Chondrocyte (in vitro differentiated cells): ENCODE measurements around the gene MYOM1. TPM values are rescaled to one million over a fixed set of nuclear protein-coding genes. Genes with fewer than 3 reads are reported as not detected.

ENCODE experiments used
- DNase-seq: peaks from one replicate; pipeline ENCODE4 v3.0.0; 2021; ENCODE audit warnings: mixed read lengths, low spot score
- H3K27ac Mint-ChIP-seq: one replicate; pipeline ENCODE4 v1.8.0; 2021; ENCODE audit warnings: mild to moderate bottlenecking, moderate library complexity, mixed read lengths; ENCODE audit not compliant: unreplicated experiment
- H3K27me3 Mint-ChIP-seq: 2 replicates; pipeline ENCODE4 v1.8.0; 2021; ENCODE audit warnings: low read depth, mixed read lengths
- H3K36me3 Mint-ChIP-seq: 2 replicates; pipeline ENCODE4 v1.8.0; 2021; ENCODE audit warnings: low read depth, mixed read lengths
- H3K4me1 Mint-ChIP-seq: 2 replicates; pipeline ENCODE4 v1.8.0; 2021; ENCODE audit warnings: low read depth, mild to moderate bottlenecking, mixed read lengths
- H3K4me3 Mint-ChIP-seq: one replicate; pipeline ENCODE4 v1.8.0; 2021; ENCODE audit warnings: mild to moderate bottlenecking, moderate library complexity, mixed read lengths; ENCODE audit not compliant: unreplicated experiment
- H3K9me3 Mint-ChIP-seq: 2 replicates; pipeline ENCODE4 v1.8.0; 2021; ENCODE audit warnings: low read depth, mixed read lengths
- CTCF ChIP-seq: fragments of 200-600 bp; sonication (generic); IDR thresholded peaks from 2 replicates; pipeline ENCODE4 v1.5.0; 2021; ENCODE audit warnings: antibody characterized with exemption, mild to moderate bottlenecking, moderate library complexity
- long read RNA-seq: library from polyadenylated mRNA; stranded (forward); transcript quantifications from one replicate; pipeline ENCODE4 v2.0.0, GENCODE V29; 2021
- total RNA-seq: library from RNA; stranded (reverse); gene quantifications from 3 replicates; pipeline ENCODE4 v1.2.1, GENCODE V29; 2021

MYOM1 gene
- 1.2 to 1.5 TPM (median 1.5 TPM) in 3 replicates for total RNA-seq
- long read RNA-seq, partial matches to known transcripts, result 1 of 2 reads
- long read RNA-seq, other reads (novel, unspliced or antisense), result 1 of 2 reads

DNA sequence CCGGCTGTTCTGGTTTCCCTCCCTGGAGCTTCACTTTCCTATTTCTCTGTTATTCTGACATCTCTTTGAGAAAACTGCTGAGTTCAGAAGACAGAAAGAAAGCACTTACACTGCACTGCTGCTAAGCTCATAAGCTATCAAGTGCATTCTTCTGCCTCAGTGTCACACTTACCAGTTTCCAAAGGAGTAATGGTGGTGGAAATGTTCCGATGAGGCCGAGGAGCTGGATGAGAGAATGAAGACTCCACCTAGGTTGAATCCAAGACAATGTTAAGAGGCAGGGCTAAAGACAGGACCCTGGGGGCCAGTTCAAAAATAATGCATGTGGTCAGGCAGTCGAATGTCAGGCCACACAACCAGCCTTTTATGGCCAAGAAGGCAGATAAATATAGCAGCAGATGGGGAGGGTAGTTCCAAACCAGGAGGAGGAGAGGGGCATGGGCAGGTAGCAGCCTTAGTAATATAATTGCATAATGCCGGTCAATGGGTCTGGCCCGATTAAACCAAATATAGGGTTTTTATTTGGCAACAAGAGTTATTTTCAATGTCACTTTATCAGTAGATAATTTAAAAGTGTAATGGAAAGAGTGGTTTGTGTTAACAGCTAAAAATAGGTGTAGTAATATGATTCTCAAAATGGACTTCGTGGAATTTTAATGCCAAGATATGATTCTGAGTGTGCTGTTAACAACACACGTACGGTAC is at the start of gene MYOM1:
MYOM1 (minus strand) TSS at position 338 of the 705 bp plus-strand sequence. CDS start 4,745 bp downstream, outside the sequence.
- Mint-ChIP-seq H3K27me3 (no peaks in the 10 kb centered on the region), H3K27ac (peak within 1 kb of the TSS; percentile 88), H3K9me3 (peaks cover 5% of the 10 kb centered on the region), H3K4me3 (peak within 1 kb of the TSS; percentile 48), H3K36me3 (no peaks in the 10 kb centered on the region), H3K4me1 (peaks cover 34% of the 10 kb centered on the region)
- no peak for DNase-seq
- TF ChIP-seq CTCF, result no peak

GRCh38 chr18:3269241-3269913 is 49.6 kb upstream of the MYOM1 start:
- no peak for DNase-seq
- H3K27me3 Mint-ChIP-seq, result no peaks in the 10 kb centered on the region
- peaks cover 81% of the 10 kb centered on the region for H3K4me1 Mint-ChIP-seq
- H3K9me3 Mint-ChIP-seq, result no peaks in the 10 kb centered on the region
- peaks cover 8% of the 10 kb centered on the region for H3K36me3 Mint-ChIP-seq
- peak overlapping the region; percentile 74 for H3K27ac Mint-ChIP-seq
- TF ChIP-seq CTCF, result no peak
- no peak overlapping the region for H3K4me3 Mint-ChIP-seq

- no peaks in the 10 kb centered on the region for H3K9me3 Mint-ChIP-seq
- no peak for DNase-seq
- H3K4me3 Mint-ChIP-seq, result no peak overlapping the region
- H3K4me1 Mint-ChIP-seq, result peaks cover 89% of the 10 kb centered on the region
- H3K27ac Mint-ChIP-seq, result no peak overlapping the region
- TF ChIP-seq CTCF, result no peak
- peaks cover 4% of the 10 kb centered on the region for H3K36me3 Mint-ChIP-seq
- H3K27me3 Mint-ChIP-seq, result no peaks in the 10 kb centered on the region
Observed at GRCh38 chr18:3268306-3268705, 48.5 kb upstream of the MYOM1 start.

DNA sequence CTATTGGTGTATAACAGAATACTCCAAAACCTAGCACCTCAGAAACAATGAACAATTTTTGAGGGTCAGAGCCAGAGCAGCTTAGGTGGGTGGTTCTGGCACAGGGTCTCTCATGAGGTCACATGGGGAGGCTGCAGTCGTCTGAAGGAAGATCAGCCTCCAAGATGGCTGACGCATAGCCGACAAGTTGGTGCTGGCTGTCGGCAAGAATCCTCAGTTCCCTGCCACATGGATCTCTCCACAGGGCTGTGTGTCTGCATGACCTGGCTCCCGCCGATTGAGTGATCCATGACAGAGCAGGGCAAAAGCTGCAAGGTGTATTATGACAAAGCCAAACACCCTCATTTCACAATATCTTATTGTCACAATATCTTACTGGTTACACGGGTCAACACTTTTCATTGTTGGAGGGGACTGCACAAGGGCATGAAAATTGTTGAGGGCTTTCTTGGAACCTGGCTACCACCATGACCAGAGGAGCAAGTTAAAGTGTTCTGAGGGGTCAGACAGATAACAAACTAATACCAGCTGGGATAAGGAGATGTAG is 46.4 kb upstream of the MYOM1 start:
- no peak for TF ChIP-seq CTCF
- no peaks in the 10 kb centered on the region for H3K27me3 Mint-ChIP-seq
- no peak for DNase-seq
- H3K4me3 Mint-ChIP-seq, result no peak overlapping the region
- no peaks in the 10 kb centered on the region for H3K9me3 Mint-ChIP-seq
- no peaks in the 10 kb centered on the region for H3K36me3 Mint-ChIP-seq
- H3K4me1 Mint-ChIP-seq, result peaks cover 79% of the 10 kb centered on the region
- H3K27ac Mint-ChIP-seq, result peak overlapping the region; percentile 42

DNA sequence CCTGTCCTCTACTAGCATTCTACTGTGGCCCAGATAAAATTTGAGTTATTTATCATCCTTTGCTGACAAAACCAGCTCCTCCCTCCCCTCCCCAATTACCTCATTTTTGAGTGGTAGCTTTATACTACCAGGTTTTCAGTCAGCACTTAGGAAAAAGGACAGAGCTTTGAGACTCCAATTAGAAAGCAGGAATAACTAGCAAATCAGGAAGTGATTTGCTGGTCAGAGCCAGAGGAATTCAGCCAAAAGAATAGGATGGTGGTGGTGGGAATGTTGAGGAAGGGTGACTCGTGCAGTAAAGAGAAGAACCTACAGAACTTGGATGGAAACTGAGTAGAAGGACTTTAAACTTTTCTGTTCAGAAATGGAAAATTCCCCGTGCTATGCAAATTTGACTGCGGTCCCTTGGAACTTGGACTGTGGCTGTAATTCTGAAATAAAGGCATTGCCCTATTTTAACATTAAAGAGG is 45.8 kb upstream of the MYOM1 start:
- peaks cover 79% of the 10 kb centered on the region for H3K4me1 Mint-ChIP-seq

More for the DNA sequence above, 45.8 kb upstream of the MYOM1 start:
- no peak for TF ChIP-seq CTCF
- no peak for DNase-seq
- Mint-ChIP-seq H3K36me3 (no peaks in the 10 kb centered on the region), H3K27me3 (no peaks in the 10 kb centered on the region), H3K4me3 (peak overlapping the region; percentile 38), H3K27ac (peak overlapping the region; percentile 38), H3K9me3 (no peaks in the 10 kb centered on the region)
